PFSK-1 (cell line): ENCODE results near the gene AFM.

Experiments
- POLR2AphosphoS5 ChIP-seq: IDR thresholded peaks from 2 replicates; pipeline ENCODE4 v1.6.1; 2012; ENCODE audit warnings: low read depth, mild to moderate bottlenecking, control low read depth, low read length, moderate library complexity
- SIN3A ChIP-seq: IDR thresholded peaks from 2 replicates; pipeline ENCODE4 v1.6.1; 2012; ENCODE audit warnings: mild to moderate bottlenecking, low read length, moderate library complexity, borderline replicate concordance; ENCODE audit not compliant: insufficient read depth
- TF ChIP-seq, protein P1 (sequence below), 2 experiments: IDR thresholded peaks; 2 replicates each; pipeline versions ENCODE4 v1.6.1 to v1.8.0; 2011 to 2012; ENCODE audit warnings: low read depth in 2 of 2, low read length in 2 of 2, control low read depth in 1 of 2, inconsistent platforms in 1 of 2, mild to moderate bottlenecking in 1 of 2, moderate library complexity in 1 of 2; ENCODE audit not compliant: insufficient read depth in 1 of 2

DNA sequence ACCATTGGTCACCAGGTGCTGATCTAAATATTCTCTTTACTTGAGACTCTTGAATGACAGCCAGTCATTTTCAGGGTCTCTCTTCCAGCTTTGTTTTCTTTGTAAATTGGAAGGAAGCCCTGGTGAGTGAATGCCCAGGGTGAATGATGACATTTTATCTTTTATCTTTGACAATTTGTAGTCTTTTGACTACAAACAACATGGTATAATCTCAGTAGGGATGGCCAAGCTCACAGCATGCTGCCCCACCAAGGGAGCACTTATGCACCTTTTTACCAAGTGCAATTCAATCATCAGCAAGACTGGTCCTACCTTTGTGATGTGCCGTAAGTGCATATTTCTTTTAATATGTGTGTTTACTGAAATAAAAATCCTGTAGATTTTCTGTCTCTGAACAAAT is 5.7 kb downstream of the AFM start:
- TF ChIP-seq, protein P1, sequence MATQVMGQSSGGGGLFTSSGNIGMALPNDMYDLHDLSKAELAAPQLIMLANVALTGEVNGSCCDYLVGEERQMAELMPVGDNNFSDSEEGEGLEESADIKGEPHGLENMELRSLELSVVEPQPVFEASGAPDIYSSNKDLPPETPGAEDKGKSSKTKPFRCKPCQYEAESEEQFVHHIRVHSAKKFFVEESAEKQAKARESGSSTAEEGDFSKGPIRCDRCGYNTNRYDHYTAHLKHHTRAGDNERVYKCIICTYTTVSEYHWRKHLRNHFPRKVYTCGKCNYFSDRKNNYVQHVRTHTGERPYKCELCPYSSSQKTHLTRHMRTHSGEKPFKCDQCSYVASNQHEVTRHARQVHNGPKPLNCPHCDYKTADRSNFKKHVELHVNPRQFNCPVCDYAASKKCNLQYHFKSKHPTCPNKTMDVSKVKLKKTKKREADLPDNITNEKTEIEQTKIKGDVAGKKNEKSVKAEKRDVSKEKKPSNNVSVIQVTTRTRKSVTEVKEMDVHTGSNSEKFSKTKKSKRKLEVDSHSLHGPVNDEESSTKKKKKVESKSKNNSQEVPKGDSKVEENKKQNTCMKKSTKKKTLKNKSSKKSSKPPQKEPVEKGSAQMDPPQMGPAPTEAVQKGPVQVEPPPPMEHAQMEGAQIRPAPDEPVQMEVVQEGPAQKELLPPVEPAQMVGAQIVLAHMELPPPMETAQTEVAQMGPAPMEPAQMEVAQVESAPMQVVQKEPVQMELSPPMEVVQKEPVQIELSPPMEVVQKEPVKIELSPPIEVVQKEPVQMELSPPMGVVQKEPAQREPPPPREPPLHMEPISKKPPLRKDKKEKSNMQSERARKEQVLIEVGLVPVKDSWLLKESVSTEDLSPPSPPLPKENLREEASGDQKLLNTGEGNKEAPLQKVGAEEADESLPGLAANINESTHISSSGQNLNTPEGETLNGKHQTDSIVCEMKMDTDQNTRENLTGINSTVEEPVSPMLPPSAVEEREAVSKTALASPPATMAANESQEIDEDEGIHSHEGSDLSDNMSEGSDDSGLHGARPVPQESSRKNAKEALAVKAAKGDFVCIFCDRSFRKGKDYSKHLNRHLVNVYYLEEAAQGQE (IDR thresholded peaks at IDR 0.05; ENCODE audit: insufficient read depth in 1 of 2, low read depth in 2 of 2, low read length in 2 of 2), result no peak
- TF ChIP-seq SIN3A (no peak), POLR2AphosphoS5 (no peak)
